K562 (cell line): Measurements from ENCODE around the gene DCPS. TPM values are rescaled to one million over a fixed set of nuclear protein-coding genes. Genes with fewer than 3 reads are reported as not detected.

ENCODE experiments used
- ATAC-seq: fragments of 200-7000 bp; cut with Tn5 transposase; 3 replicates; pipeline ENCODE4 v1.9.1; 2020; ENCODE audit warnings: moderate library complexity
- BruUV-seq: library from RNA; stranded (reverse); fragments of 400-500 nt; replicated peaks from 2 replicates; lab custom pipeline; 2021; lab: Mats Ljungman, UMichigan
- CTCF ChIA-PET: fragments of 300-600 bp; formaldehyde crosslinking; extraction: SDS; loops from one replicate; lab custom pipeline; 2021; ENCODE audit warnings: low intra/inter-chr PET ratio; lab: Yijun Ruan, JAX
- POLR2A ChIA-PET: fragments of 300-600, 350-650 bp; sonication (Branson Sonifier 250); formaldehyde crosslinking; extraction: SDS; loops from one replicate; lab custom pipeline; 2021; ENCODE audit warnings: antibody characterized with exemption, inconsistent platforms; lab: Yijun Ruan, JAX
- DNase-seq, 4 experiments: peaks; one replicate each; pipeline versions ENCODE4 v3.0.0 to v3.0.0-alpha.2; 2011 to 2018; ENCODE audit warnings: low spot score in 3 of 4, mixed read lengths in 3 of 4; ENCODE audit errors: extremely low read depth in 1 of 4
- FAIRE-seq: peaks from 2 replicates; lab custom pipeline; 2011; peaks lifted over from hg19 to GRCh38; lab: Jason Lieb, UNC
- H2AFZ ChIP-seq: 2 replicates; pipeline ENCODE4 v1.6.0; 2011; ENCODE audit warnings: low read depth, low read length, control low read depth, inconsistent platforms
- H3K27ac ChIP-seq: fragments of 200-600 bp; 3 replicates; pipeline ENCODE4 v1.8.0; 2011; ENCODE audit warnings: low read depth, mild to moderate bottlenecking, control low read depth, inconsistent platforms, low read length, moderate library complexity, mixed read lengths; ENCODE audit errors: extremely low read depth
- H3K27me3 ChIP-seq, 2 experiments: fragments of 300-600 bp in 1 of 2; 2 replicates in 1 of 2; 3 replicates in 1 of 2; pipeline versions ENCODE4 v1.6.0 to v1.8.0; 2011; ENCODE audit warnings: inconsistent platforms in 2 of 2, low read length in 2 of 2, mild to moderate bottlenecking in 1 of 2, mixed read lengths in 1 of 2, moderate library complexity in 1 of 2; ENCODE audit not compliant: control insufficient read depth in 2 of 2, insufficient read depth in 2 of 2
- H3K36me3 ChIP-seq: fragments of 300-600 bp; 3 replicates; pipeline ENCODE4 v1.8.0; 2011; ENCODE audit warnings: mild to moderate bottlenecking, low read length, inconsistent platforms; ENCODE audit not compliant: control insufficient read depth, insufficient read depth
- H3K4me1 ChIP-seq, 2 experiments: fragments of 200-600 bp in 1 of 2; replicated peaks in 1 of 2; 2 replicates in 1 of 2; 3 replicates in 1 of 2; pipeline versions ENCODE4 v1.5.1 to v1.8.0; 2011; ENCODE audit warnings: inconsistent platforms in 2 of 2, low read length in 2 of 2, mild to moderate bottlenecking in 1 of 2, mixed read lengths in 1 of 2, moderate library complexity in 1 of 2; ENCODE audit not compliant: control insufficient read depth in 2 of 2, insufficient read depth in 2 of 2
- H3K4me2 ChIP-seq: 2 replicates; pipeline ENCODE4 v1.6.1; 2011; ENCODE audit warnings: low read length, control low read depth, inconsistent platforms, mixed read lengths; ENCODE audit not compliant: insufficient read depth
- H3K4me3 ChIP-seq: fragments of 200-600 bp; sonication (generic), shearing (Covaris generic); 2 replicates; pipeline ENCODE4 v1.5.1; 2016; ENCODE audit warnings: control low read depth, inconsistent platforms
- H3K79me2 ChIP-seq: fragments of 200-600 bp; 3 replicates; pipeline ENCODE4 v1.8.0; 2011; ENCODE audit warnings: low read length, inconsistent platforms; ENCODE audit not compliant: control insufficient read depth, insufficient read depth
- H3K9ac ChIP-seq, 2 experiments: 2 replicates each; pipeline versions ENCODE4 v1.6.0 to v1.6.1; 2011; ENCODE audit warnings: low read depth in 2 of 2, low read length in 2 of 2, control low read depth in 1 of 2, inconsistent platforms in 1 of 2, mild to moderate bottlenecking in 1 of 2, mixed read lengths in 1 of 2; ENCODE audit not compliant: insufficient read depth in 1 of 2
- H3K9me1 ChIP-seq: one replicate; pipeline ENCODE4 v1.6.0; 2011; ENCODE audit warnings: inconsistent platforms, mild to moderate bottlenecking, low read length, moderate library complexity; ENCODE audit not compliant: control insufficient read depth, insufficient read depth
- H3K9me3 ChIP-seq: replicated peaks from 2 replicates; pipeline ENCODE4 v1.5.1; 2011; ENCODE audit warnings: low read depth, low read length, inconsistent platforms; ENCODE audit not compliant: control insufficient read depth, insufficient read depth
- H4K20me1 ChIP-seq: replicated peaks from 2 replicates; pipeline ENCODE4 v1.6.1; 2011; ENCODE audit warnings: low read length, inconsistent platforms, mixed read lengths; ENCODE audit not compliant: control insufficient read depth, insufficient read depth
- CBX8 ChIP-seq: fragments of 200-600 bp; sonication (generic); IDR thresholded peaks from 2 replicates; pipeline ENCODE4 v1.6.1; 2012; ENCODE audit warnings: borderline replicate concordance, mixed run types, low read depth, mild to moderate bottlenecking, moderate library complexity, mixed read lengths, low read length, control low read depth, inconsistent platforms; ENCODE audit not compliant: poor library complexity, severe bottlenecking; ENCODE audit errors: extremely low read depth
- HES1 ChIP-seq: fragments of 450-650 bp; IDR thresholded peaks from 2 replicates; pipeline ENCODE4 v1.6.1; 2016; ENCODE audit warnings: low read depth, mild to moderate bottlenecking, moderate library complexity
- MAFG ChIP-seq: fragments of 450-650 bp; conservative IDR thresholded peaks from 2 replicates; pipeline ENCODE4 v1.6.1; 2016; ENCODE audit warnings: missing genetic modification characterization, missing compliant biosample characterization
- NFE2L1 ChIP-seq: fragments of 450-650 bp; IDR thresholded peaks from 2 replicates; pipeline ENCODE4 v1.6.1; 2016; ENCODE audit warnings: missing genetic modification characterization, low read depth, mild to moderate bottlenecking, missing compliant biosample characterization, moderate library complexity, borderline replicate concordance
- NONO ChIP-seq, 2 experiments: fragments of 200-400 bp in 1 of 2; fragments of 450-650 bp in 1 of 2; formaldehyde crosslinking in 1 of 2; IDR thresholded peaks; 2 replicates each; pipeline ENCODE4 v1.6.1; 2017; ENCODE audit warnings: low read depth in 2 of 2, mild to moderate bottlenecking in 2 of 2, moderate library complexity in 2 of 2, low read length in 1 of 2
- TFE3 ChIP-seq: fragments of 450-650 bp; formaldehyde crosslinking; IDR thresholded peaks from 2 replicates; pipeline ENCODE4 v1.4.0; 2020; ENCODE audit warnings: mild to moderate bottlenecking, mixed read lengths
- TRIM28 ChIP-seq: fragments of 450-650 bp; IDR thresholded peaks from 2 replicates; pipeline ENCODE4 v1.6.1; 2017
- ZKSCAN1 ChIP-seq: fragments of 150-350 bp; IDR thresholded peaks from 2 replicates; pipeline ENCODE4 v1.6.1; 2016; ENCODE audit warnings: low read depth, low read length
- ZNF217 ChIP-seq: sonication (generic); formaldehyde crosslinking; IDR thresholded peaks from 2 replicates; pipeline ENCODE4 v1.8.0; 2022; ENCODE audit warnings: mild to moderate bottlenecking, missing genetic modification reagents
- WGBS: fragments of 100-300 bp; shearing (Covaris generic); methylation state at CpG from one replicate; pipeline ENCODE4 v1.1.6; 2016; ENCODE audit warnings: low coverage, mixed read lengths; ENCODE audit not compliant: insufficient coverage; ENCODE audit errors: missing lambda C conversion rate; 5-methylcytosine and 5-hydroxymethylcytosine counted together
- in situ Hi-C: fragments of 300-500 bp; cut with MboI; formaldehyde crosslinking; loops from 4 replicates; pipeline ENCODE4 v1.15.0; 2018; ENCODE audit warnings: inconsistent platforms, mixed read lengths
- intact Hi-C: fragments of 100-400 bp; cut with micrococcal nuclease; formaldehyde crosslinking; loops from 2 replicates; pipeline ENCODE4 v1.14.2; 2022
- polyA plus RNA-seq, 8 experiments: library from polyadenylated mRNA; depleted of rRNA in 4 of 8; stranded (reverse) in 5 of 8; unstranded in 3 of 8; fragments of >200 nt; fragmentation: Nextera tagmentation in 2 of 8; fragmentation: Illumina TruSeq in 1 of 8; extraction: Ambion mirVana in 2 of 8; extraction: Trizol in 1 of 8; gene quantifications; 2 replicates each; pipeline versions ENCODE4 v1.2.1 to v1.2.3, GENCODE V29; 2011 to 2014; ENCODE audit warnings: inconsistent platforms in 1 of 8, missing spikeins in 1 of 8
- total RNA-seq, 7 experiments: library from RNA; depleted of rRNA in 6 of 7; stranded (reverse); fragments of >200 nt in 6 of 7; fragmentation: Illumina TruSeq in 2 of 7; extraction: Trizol in 2 of 7; gene quantifications; 2 replicates each; pipeline versions ENCODE4 v1.2.1 to v1.2.3, GENCODE V29; 2011 to 2021; ENCODE audit warnings: low replicate concordance in 1 of 7
- TF ChIP-seq, protein P1 (sequence below): sonication (generic); formaldehyde crosslinking; IDR thresholded peaks from 2 replicates; pipeline ENCODE4 v1.8.1; 2023; ENCODE audit warnings: mild to moderate bottlenecking, missing genetic modification reagents

DCPS gene
- total and polyA plus RNA-seq, 9 of the 15 experiments (the other 6 are each of a cell fraction or from before 2014, with no cell fraction given): 8.7 to 38.1 (median 17.9) TPM

DNA sequence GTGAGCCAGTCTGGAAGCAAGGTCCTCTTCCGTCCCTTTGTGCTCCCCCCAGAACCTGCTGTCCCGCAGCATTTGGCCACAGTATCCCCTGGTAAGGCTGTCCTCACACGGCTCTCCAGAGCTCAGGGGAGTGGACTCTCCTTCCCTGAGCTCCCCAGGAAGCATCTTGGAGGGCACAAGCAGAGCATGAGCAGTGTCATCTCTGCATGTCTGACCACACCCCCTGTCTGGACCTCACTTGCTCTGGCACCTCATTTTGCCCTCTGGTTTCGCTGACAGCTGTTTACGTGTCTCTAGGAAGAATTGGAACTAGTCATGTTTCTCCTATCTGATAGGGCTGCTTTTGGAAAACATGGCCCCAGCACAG lies 15.5 kb downstream of the DCPS start:
- DNase-seq (no peak), ATAC-seq (no peak), FAIRE-seq (no peak)
- Histone ChIP-seq H3K9me1 (no peaks in the 10 kb centered on the region), H4K20me1 (peaks cover 3% of the 10 kb centered on the region; the same call in 1 of the 2 replicates), H2AFZ (no peak overlapping the region), H3K27me3 (no peaks in the 10 kb centered on the region), H3K4me3 (no peak overlapping the region), H3K79me2 (no peaks in the 10 kb centered on the region), H3K27ac (no peak overlapping the region), H3K4me1 (no peaks in the 10 kb centered on the region; a peak in 2 of 5 replicates), H3K4me2 (no peak overlapping the region), H3K9me3 (no peaks in the 10 kb centered on the region), H3K36me3 (no peaks in the 10 kb centered on the region), H3K9ac (no peak overlapping the region)
- WGBS: 78% methylated on average over 5 of the region's 5 CpGs
- ChIA-PET POLR2A (interaction anchor here (0.6 to 1.5 kb wide), 3 partner anchors 15 to 101 kb away, joined by 3 to 6 read pairs (median 3); partner anchors contain the start of gene DCPS), CTCF (no interaction called here)
- in situ Hi-C loops: loop anchor here (25.0 kb wide), 2 partner anchors 93 to 668 kb away; no protein-coding TSS in a partner anchor
- intact Hi-C loops: no loop called here
- TF ChIP-seq ZNF217 (CRISPR knock-in tag) (no peak), TRIM28 (no peak), NONO (IDR thresholded peaks at IDR 0.05; ENCODE audit: low read depth in 2 of 2, low read length in 1 of 2) (no peak), TFE3 (no peak), HES1 (no peak), MAFG (tag) (no peak), ZKSCAN1 (no peak), NFE2L1 (tag) (no peak), CBX8 (no peak)
- TF ChIP-seq, protein P1, sequence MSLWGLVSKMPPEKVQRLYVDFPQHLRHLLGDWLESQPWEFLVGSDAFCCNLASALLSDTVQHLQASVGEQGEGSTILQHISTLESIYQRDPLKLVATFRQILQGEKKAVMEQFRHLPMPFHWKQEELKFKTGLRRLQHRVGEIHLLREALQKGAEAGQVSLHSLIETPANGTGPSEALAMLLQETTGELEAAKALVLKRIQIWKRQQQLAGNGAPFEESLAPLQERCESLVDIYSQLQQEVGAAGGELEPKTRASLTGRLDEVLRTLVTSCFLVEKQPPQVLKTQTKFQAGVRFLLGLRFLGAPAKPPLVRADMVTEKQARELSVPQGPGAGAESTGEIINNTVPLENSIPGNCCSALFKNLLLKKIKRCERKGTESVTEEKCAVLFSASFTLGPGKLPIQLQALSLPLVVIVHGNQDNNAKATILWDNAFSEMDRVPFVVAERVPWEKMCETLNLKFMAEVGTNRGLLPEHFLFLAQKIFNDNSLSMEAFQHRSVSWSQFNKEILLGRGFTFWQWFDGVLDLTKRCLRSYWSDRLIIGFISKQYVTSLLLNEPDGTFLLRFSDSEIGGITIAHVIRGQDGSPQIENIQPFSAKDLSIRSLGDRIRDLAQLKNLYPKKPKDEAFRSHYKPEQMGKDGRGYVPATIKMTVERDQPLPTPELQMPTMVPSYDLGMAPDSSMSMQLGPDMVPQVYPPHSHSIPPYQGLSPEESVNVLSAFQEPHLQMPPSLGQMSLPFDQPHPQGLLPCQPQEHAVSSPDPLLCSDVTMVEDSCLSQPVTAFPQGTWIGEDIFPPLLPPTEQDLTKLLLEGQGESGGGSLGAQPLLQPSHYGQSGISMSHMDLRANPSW (CRISPR knock-in tag): no peak
- BruUV-seq: no TSS peak
